HL-60 (cell line): ENCODE data around the gene URB1.

Experiments
- GABPA ChIP-seq: IDR thresholded peaks from 2 replicates; pipeline ENCODE4 v1.6.1; 2012; ENCODE audit warnings: low read depth
- TF ChIP-seq, protein P1 (sequence below): IDR thresholded peaks from 2 replicates; pipeline ENCODE4 v1.6.1; 2012; ENCODE audit warnings: low read depth; ENCODE audit not compliant: insufficient replicate concordance

DNA sequence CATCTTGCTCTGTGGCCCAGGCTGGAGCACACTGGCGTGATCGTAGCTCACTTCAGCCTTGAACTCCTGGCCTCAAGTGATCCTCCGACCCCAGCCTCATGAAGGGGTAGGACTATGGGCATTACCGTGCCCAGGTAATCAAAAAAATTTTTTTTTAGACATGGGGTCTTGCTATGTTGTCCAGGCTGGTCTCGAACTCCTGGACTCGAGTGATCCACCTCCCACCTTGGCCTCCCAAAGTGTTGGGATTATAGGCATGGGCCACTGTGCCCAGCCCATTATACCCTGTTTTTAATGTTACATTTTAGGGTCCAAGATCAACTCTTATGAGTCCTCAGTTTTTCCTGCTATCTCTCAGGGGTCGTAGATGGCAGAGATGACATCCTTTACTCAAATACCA, 87.8 kb downstream of the URB1 start:
- TF ChIP-seq, protein P1, sequence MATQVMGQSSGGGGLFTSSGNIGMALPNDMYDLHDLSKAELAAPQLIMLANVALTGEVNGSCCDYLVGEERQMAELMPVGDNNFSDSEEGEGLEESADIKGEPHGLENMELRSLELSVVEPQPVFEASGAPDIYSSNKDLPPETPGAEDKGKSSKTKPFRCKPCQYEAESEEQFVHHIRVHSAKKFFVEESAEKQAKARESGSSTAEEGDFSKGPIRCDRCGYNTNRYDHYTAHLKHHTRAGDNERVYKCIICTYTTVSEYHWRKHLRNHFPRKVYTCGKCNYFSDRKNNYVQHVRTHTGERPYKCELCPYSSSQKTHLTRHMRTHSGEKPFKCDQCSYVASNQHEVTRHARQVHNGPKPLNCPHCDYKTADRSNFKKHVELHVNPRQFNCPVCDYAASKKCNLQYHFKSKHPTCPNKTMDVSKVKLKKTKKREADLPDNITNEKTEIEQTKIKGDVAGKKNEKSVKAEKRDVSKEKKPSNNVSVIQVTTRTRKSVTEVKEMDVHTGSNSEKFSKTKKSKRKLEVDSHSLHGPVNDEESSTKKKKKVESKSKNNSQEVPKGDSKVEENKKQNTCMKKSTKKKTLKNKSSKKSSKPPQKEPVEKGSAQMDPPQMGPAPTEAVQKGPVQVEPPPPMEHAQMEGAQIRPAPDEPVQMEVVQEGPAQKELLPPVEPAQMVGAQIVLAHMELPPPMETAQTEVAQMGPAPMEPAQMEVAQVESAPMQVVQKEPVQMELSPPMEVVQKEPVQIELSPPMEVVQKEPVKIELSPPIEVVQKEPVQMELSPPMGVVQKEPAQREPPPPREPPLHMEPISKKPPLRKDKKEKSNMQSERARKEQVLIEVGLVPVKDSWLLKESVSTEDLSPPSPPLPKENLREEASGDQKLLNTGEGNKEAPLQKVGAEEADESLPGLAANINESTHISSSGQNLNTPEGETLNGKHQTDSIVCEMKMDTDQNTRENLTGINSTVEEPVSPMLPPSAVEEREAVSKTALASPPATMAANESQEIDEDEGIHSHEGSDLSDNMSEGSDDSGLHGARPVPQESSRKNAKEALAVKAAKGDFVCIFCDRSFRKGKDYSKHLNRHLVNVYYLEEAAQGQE, result no peak
- TF ChIP-seq GABPA, result no peak
